H9 (cell line): Measurements from ENCODE around the gene CDKAL1. TPM values are rescaled to one million over a fixed set of nuclear protein-coding genes. Genes with fewer than 3 reads are reported as not detected.

Source experiments
- DNase-seq: peaks from one replicate; pipeline ENCODE4 v3.0.0-alpha.2; 2017
- H2AFZ ChIP-seq: one replicate; pipeline ENCODE4 v1.6.1; 2013; ENCODE audit warnings: mild to moderate bottlenecking, low read length, control low read depth, moderate library complexity
- H2AK5ac ChIP-seq: 2 replicates; pipeline ENCODE4 v1.6.1; 2013; ENCODE audit warnings: low read length, control low read depth, mixed read lengths; ENCODE audit not compliant: insufficient read length
- H2BK120ac ChIP-seq: one replicate; pipeline ENCODE4 v1.6.1; 2013; ENCODE audit warnings: low read depth, mild to moderate bottlenecking, low read length, control low read depth, inconsistent platforms; ENCODE audit not compliant: poor library complexity, severe bottlenecking
- H2BK12ac ChIP-seq: 2 replicates; pipeline ENCODE4 v1.6.1; 2013; ENCODE audit warnings: low read length, control low read depth, mixed read lengths, low read depth; ENCODE audit not compliant: insufficient read length
- H2BK15ac ChIP-seq: 2 replicates; pipeline ENCODE4 v1.6.1; 2013; ENCODE audit warnings: low read depth, low read length, control low read depth
- H2BK20ac ChIP-seq: one replicate; pipeline ENCODE4 v1.6.1; 2013; ENCODE audit warnings: low read depth, mild to moderate bottlenecking, low read length, control low read depth, inconsistent platforms; ENCODE audit not compliant: poor library complexity, severe bottlenecking
- H2BK5ac ChIP-seq: 2 replicates; pipeline ENCODE4 v1.6.1; 2013; ENCODE audit warnings: low read length, control low read depth, mixed read lengths; ENCODE audit not compliant: insufficient read length
- H3K14ac ChIP-seq: 2 replicates; pipeline ENCODE4 v1.6.1; 2013; ENCODE audit warnings: low read length, control low read depth; ENCODE audit not compliant: insufficient read depth
- H3K18ac ChIP-seq: 2 replicates; pipeline ENCODE4 v1.6.1; 2013; ENCODE audit warnings: low read depth, mild to moderate bottlenecking, mixed read lengths, low read length, control low read depth; ENCODE audit not compliant: insufficient read length
- H3K23ac ChIP-seq: 2 replicates; pipeline ENCODE4 v1.6.1; 2013; ENCODE audit warnings: low read length, control low read depth, mixed read lengths, low read depth; ENCODE audit not compliant: insufficient read length
- H3K23me2 ChIP-seq: 2 replicates; pipeline ENCODE4 v1.6.1; 2013; ENCODE audit warnings: low read depth, mild to moderate bottlenecking, mixed read lengths, low read length, control low read depth; ENCODE audit not compliant: insufficient read length, poor library complexity, severe bottlenecking
- H3K27ac ChIP-seq: 2 replicates; pipeline ENCODE4 v1.5.1; 2013; ENCODE audit warnings: low read length, control low read depth, mixed read lengths, low read depth; ENCODE audit not compliant: insufficient read length
- H3K27me3 ChIP-seq: 2 replicates; pipeline ENCODE4 v1.6.1; 2013; ENCODE audit warnings: low read length, control low read depth, inconsistent platforms; ENCODE audit not compliant: insufficient read depth
- H3K4ac ChIP-seq: 2 replicates; pipeline ENCODE4 v1.6.1; 2013; ENCODE audit warnings: low read depth, mild to moderate bottlenecking, control low read depth, inconsistent platforms, low read length, moderate library complexity
- H3K4me1 ChIP-seq: 2 replicates; pipeline ENCODE4 v1.6.1; 2013; ENCODE audit warnings: low read length, control low read depth, inconsistent platforms; ENCODE audit not compliant: insufficient read depth
- H3K4me2 ChIP-seq: 2 replicates; pipeline ENCODE4 v1.6.1; 2013; ENCODE audit warnings: low read length, control low read depth, mixed read lengths; ENCODE audit not compliant: insufficient read length, insufficient read depth
- H3K56ac ChIP-seq: 2 replicates; pipeline ENCODE4 v1.6.1; 2013; ENCODE audit warnings: low read depth, mild to moderate bottlenecking, mixed read lengths, low read length, control low read depth; ENCODE audit not compliant: insufficient read length
- H3K79me1 ChIP-seq: 2 replicates; pipeline ENCODE4 v1.6.1; 2013; ENCODE audit warnings: low read depth, mild to moderate bottlenecking, moderate library complexity, low read length, control low read depth, inconsistent platforms; ENCODE audit not compliant: insufficient read depth, poor library complexity, severe bottlenecking
- H3K79me2 ChIP-seq: 2 replicates; pipeline ENCODE4 v1.6.1; 2013; ENCODE audit warnings: low read length, control low read depth, inconsistent platforms; ENCODE audit not compliant: insufficient read depth
- H3K9ac ChIP-seq: 2 replicates; pipeline ENCODE4 v1.6.1; 2013; ENCODE audit warnings: low read length, control low read depth, mixed read lengths; ENCODE audit not compliant: insufficient read length; ENCODE audit errors: extremely low read depth
- H3K9me3 ChIP-seq: one replicate; pipeline ENCODE4 v1.6.1; 2013; ENCODE audit warnings: low read depth, low read length, inconsistent platforms; ENCODE audit not compliant: control insufficient read depth
- H3T11ph ChIP-seq: one replicate; pipeline ENCODE4 v1.6.1; 2013; ENCODE audit warnings: mild to moderate bottlenecking, low read length, control low read depth, inconsistent platforms
- H4K20me1 ChIP-seq: one replicate; pipeline ENCODE4 v1.6.1; 2013; ENCODE audit not compliant: control insufficient read depth, insufficient read length, insufficient read depth
- H4K5ac ChIP-seq: 2 replicates; pipeline ENCODE4 v1.6.1; 2013; ENCODE audit warnings: low read depth, mild to moderate bottlenecking, mixed read lengths, low read length, control low read depth; ENCODE audit not compliant: insufficient read length
- H4K8ac ChIP-seq: replicated peaks from 2 replicates; pipeline ENCODE4 v1.6.1; 2013; ENCODE audit warnings: low read length, control low read depth, mixed read lengths, low read depth; ENCODE audit not compliant: insufficient read length
- H4K91ac ChIP-seq: 2 replicates; pipeline ENCODE4 v1.6.1; 2013; ENCODE audit warnings: low read depth, mild to moderate bottlenecking, moderate library complexity, mixed read lengths, low read length, control low read depth; ENCODE audit not compliant: insufficient read length
- H3K27ac Mint-ChIP-seq, 3 experiments: 2 replicates in 2 of 3; 3 replicates in 1 of 3; pipeline ENCODE4 v1.8.0; 2020 to 2021; ENCODE audit warnings: mixed read lengths in 3 of 3, mild to moderate bottlenecking in 1 of 3, moderate library complexity in 1 of 3
- H3K27me3 Mint-ChIP-seq: 2 replicates; pipeline ENCODE4 v1.8.0; 2021; ENCODE audit warnings: low read depth, mild to moderate bottlenecking, moderate library complexity, mixed read lengths
- H3K36me3 Mint-ChIP-seq, 3 experiments: 2 replicates in 2 of 3; 3 replicates in 1 of 3; pipeline ENCODE4 v1.8.0; 2020 to 2021; ENCODE audit warnings: low read depth in 3 of 3, mixed read lengths in 3 of 3; ENCODE audit not compliant: insufficient read depth in 1 of 3
- H3K4me1 Mint-ChIP-seq, 2 experiments: 2 replicates each; pipeline ENCODE4 v1.8.0; 2020; ENCODE audit warnings: mixed read lengths in 2 of 2
- H3K4me3 Mint-ChIP-seq, 2 experiments: 2 replicates in 1 of 2; 3 replicates in 1 of 2; pipeline ENCODE4 v1.8.0; 2020 to 2021; ENCODE audit warnings: mild to moderate bottlenecking in 2 of 2, mixed read lengths in 2 of 2, moderate library complexity in 1 of 2
- H3K9me3 Mint-ChIP-seq, 2 experiments: 2 replicates in 1 of 2; 3 replicates in 1 of 2; pipeline ENCODE4 v1.8.0; 2020; ENCODE audit warnings: mild to moderate bottlenecking in 2 of 2, mixed read lengths in 2 of 2, moderate library complexity in 1 of 2
- WGBS: extraction: QIAGEN DNeasy Blood & Tissue Kit; methylation state at CpG from one replicate; pipeline ENCODE4 v1.1.7; 2013; ENCODE audit warnings: missing lambda C conversion rate, low lambda C conversion rate, mixed read lengths; ENCODE audit not compliant: insufficient read length; ENCODE audit errors: extremely low coverage; 5-methylcytosine and 5-hydroxymethylcytosine counted together
- total RNA-seq: library from RNA; stranded (reverse); gene quantifications from 2 replicates; pipeline ENCODE4 v1.2.1, GENCODE V29; 2021
- TF ChIP-seq, protein P1 (sequence below): fragments of 200-600 bp; sonication (generic); conservative IDR thresholded peaks from 3 replicates; pipeline ENCODE4 v1.8.0; 2021; ENCODE audit warnings: antibody characterized with exemption, mild to moderate bottlenecking

CDKAL1 gene
- total RNA-seq, 1 experiment from 2014 or later: 23.0 TPM

DNA sequence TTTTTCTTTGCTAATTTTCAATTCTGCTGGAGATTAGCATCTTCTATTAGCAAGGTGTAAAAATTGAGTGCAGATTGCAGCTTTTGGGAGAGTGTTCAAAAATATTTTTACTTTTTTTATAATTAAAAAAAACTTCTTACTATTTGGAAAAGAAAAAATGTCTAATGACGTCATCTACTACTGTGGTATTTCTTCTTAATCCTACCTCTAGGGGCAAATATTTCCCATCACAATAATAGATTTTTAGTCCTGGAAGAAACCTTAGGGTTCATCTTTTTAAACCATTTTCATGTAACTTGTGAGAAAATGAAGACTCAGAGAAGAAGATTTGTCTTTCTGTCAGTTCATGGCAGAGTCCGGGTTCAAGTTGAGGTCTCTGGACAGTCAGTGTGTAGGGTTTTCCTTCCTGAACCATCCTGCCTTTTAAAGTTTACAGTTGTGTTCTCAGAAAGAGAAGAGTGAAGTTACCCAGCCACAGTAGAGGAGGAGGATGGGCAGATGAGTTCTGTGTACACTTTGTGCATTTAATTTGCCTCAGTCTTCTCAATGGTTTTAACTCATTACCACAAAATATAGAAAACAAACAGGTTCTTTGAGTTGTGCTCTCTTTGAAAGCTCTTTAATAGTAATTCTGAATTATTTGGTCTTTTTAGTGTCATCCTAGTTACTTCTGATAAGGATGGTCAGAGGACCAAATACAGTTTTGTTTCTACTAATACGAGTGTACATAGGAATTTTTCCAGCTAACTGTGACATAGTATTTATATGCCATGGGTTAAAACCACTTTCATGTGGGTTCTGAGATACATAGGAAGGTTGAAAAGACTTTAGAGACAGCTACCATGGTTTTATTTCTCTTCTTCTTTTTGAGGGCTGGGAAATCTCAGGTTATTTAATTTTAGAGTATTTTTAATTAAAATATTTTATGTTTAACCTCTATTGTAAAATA is 184.7 kb downstream of the CDKAL1 start:
- Mint-ChIP-seq H3K4me1 (peaks cover 14 to 24% of the 10 kb centered on the region in 2 experiments), H3K36me3 (peaks cover 0 to 4% (median 3%) of the 10 kb centered on the region in 3 experiments; a peak in 2 of 7 replicates), H3K27me3 (no peaks in the 10 kb centered on the region), H3K4me3 (no peak overlapping the region), H3K27ac (no peak overlapping the region; a peak in 1 of 7 replicates), H3K9me3 (no peaks in the 10 kb centered on the region)
- no peak overlapping the region for H2AFZ ChIP-seq
- no peak overlapping the region for H3K18ac ChIP-seq
- H4K20me1 ChIP-seq: no peaks in the 10 kb centered on the region
- H3K56ac ChIP-seq: no peak overlapping the region
- no peaks in the 10 kb centered on the region for H3K23me2 ChIP-seq
- no peak overlapping the region for H3K9ac ChIP-seq
- H3K27ac ChIP-seq: no peak overlapping the region
- no peak overlapping the region for H3K14ac ChIP-seq
- H3K79me1 ChIP-seq: no peaks in the 10 kb centered on the region
- no peak overlapping the region for H3K23ac ChIP-seq
- TF ChIP-seq, protein P1, sequence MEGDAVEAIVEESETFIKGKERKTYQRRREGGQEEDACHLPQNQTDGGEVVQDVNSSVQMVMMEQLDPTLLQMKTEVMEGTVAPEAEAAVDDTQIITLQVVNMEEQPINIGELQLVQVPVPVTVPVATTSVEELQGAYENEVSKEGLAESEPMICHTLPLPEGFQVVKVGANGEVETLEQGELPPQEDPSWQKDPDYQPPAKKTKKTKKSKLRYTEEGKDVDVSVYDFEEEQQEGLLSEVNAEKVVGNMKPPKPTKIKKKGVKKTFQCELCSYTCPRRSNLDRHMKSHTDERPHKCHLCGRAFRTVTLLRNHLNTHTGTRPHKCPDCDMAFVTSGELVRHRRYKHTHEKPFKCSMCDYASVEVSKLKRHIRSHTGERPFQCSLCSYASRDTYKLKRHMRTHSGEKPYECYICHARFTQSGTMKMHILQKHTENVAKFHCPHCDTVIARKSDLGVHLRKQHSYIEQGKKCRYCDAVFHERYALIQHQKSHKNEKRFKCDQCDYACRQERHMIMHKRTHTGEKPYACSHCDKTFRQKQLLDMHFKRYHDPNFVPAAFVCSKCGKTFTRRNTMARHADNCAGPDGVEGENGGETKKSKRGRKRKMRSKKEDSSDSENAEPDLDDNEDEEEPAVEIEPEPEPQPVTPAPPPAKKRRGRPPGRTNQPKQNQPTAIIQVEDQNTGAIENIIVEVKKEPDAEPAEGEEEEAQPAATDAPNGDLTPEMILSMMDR: no peak; the same call in 2 of the 3 replicates
- H2BK12ac ChIP-seq: no peak overlapping the region
- no peak overlapping the region for H4K8ac ChIP-seq
- H3K27me3 ChIP-seq: no peaks in the 10 kb centered on the region
- no peak overlapping the region for H4K5ac ChIP-seq
- H2BK15ac ChIP-seq: no peak overlapping the region
- no peaks in the 10 kb centered on the region for H3K9me3 ChIP-seq
- no peak overlapping the region for H2BK120ac ChIP-seq
- no peaks in the 10 kb centered on the region for H3K4me1 ChIP-seq
- no peak overlapping the region for H3K4ac ChIP-seq
- no peak overlapping the region for H3K4me2 ChIP-seq
- no peak overlapping the region for H4K91ac ChIP-seq
- H3K79me2 ChIP-seq: no peaks in the 10 kb centered on the region
- no peak for DNase-seq
- H2BK20ac ChIP-seq: no peak overlapping the region
- no peak overlapping the region for H2AK5ac ChIP-seq
- no CpG with 5 or more reads among the region's 3 CpGs for WGBS
- no peak overlapping the region for H3T11ph ChIP-seq
- H2BK5ac ChIP-seq: no peak overlapping the region
